Prostate gland (tissue), 2 donors: ENCODE results near the gene PPP1R36. TPM values are rescaled to one million over a fixed set of nuclear protein-coding genes. Genes with fewer than 3 reads are reported as not detected.

ENCODE experiments used
- DNase-seq: peaks from one replicate; pipeline ENCODE4 v3.0.0-alpha.2; 2019; ENCODE audit warnings: low spot score
- H3K27ac ChIP-seq, 2 donors: fragments of 200-600 bp; sonication (generic); 2 replicates each; pipeline ENCODE4 v1.5.1; 2017 to 2019
- H3K27me3 ChIP-seq: fragments of 200-600 bp; sonication (generic); replicated peaks from 2 replicates; pipeline ENCODE4 v1.5.1; 2019; ENCODE audit not compliant: insufficient read depth
- H3K36me3 ChIP-seq, 2 donors: fragments of 200-600 bp; sonication (generic); 1 replicate in 1 of 2; 2 replicates in 1 of 2; pipeline versions ENCODE4 v1.5.1 to v1.8.1; 2017 to 2019
- H3K4me1 ChIP-seq: fragments of 200-600 bp; sonication (generic); replicated peaks from 2 replicates; pipeline ENCODE4 v1.5.1; 2019
- H3K4me3 ChIP-seq, 2 donors: fragments of 200-600 bp; sonication (generic); 2 replicates each; pipeline ENCODE4 v1.5.1; 2017 to 2019
- H3K9me3 ChIP-seq: fragments of 200-600 bp; sonication (generic); 2 replicates; pipeline ENCODE4 v1.5.1; 2017
- CTCF ChIP-seq, 4 experiments: fragments of 200-600 bp in 2 of 4; fragments of 450-650 bp in 2 of 4; sonication (generic) in 2 of 4; IDR thresholded peaks; 1 replicate in 3 of 4; 2 replicates in 1 of 4; pipeline ENCODE4 v1.5.1; 2016 to 2019; ENCODE audit warnings: antibody characterized with exemption in 4 of 4, mild to moderate bottlenecking in 2 of 4, moderate library complexity in 2 of 4
- POLR2A ChIP-seq: fragments of 450-650 bp; IDR thresholded peaks from one replicate; pipeline ENCODE4 v1.6.1; 2016; ENCODE audit warnings: antibody characterized with exemption, mild to moderate bottlenecking
- POLR2AphosphoS5 ChIP-seq: sonication (generic); formaldehyde crosslinking; IDR thresholded peaks from one replicate; pipeline ENCODE4 v1.6.1; 2017; ENCODE audit warnings: antibody characterized with exemption
- WGBS: methylation state at CpG from one replicate; pipeline ENCODE4 v1.1.5; 2018; 5-methylcytosine and 5-hydroxymethylcytosine counted together
- intact Hi-C: fragments of 100-400 bp; cut with DNase I; formaldehyde crosslinking; loops from one replicate; pipeline ENCODE4 v1.14.2; 2022
- total RNA-seq, 2 donors: library from RNA; depleted of rRNA; stranded (reverse); fragments of >200 nt; gene quantifications; one replicate each; pipeline ENCODE4 v1.1.0, GENCODE V29; 2016

The PPP1R36 gene
- total RNA-seq, 2 donors from 2014 or later, result 2.0 to 8.6 TPM

GRCh38 chr14:64572386-64573104 is 22.8 kb downstream of the PPP1R36 start:
- intact Hi-C loops, result no loop called here
- no peak overlapping the region for H3K27ac ChIP-seq

GRCh38 chr14:64573109-64573508 is 23.3 kb downstream of the PPP1R36 start:
- Histone ChIP-seq H3K4me3 (no peak overlapping the region), H3K27ac (no peak overlapping the region), H3K27me3 (no peaks in the 10 kb centered on the region), H3K4me1 (no peaks in the 10 kb centered on the region), H3K36me3 (no peaks in the 10 kb centered on the region), H3K9me3 (no peaks in the 10 kb centered on the region)
- no peak for DNase-seq
- intact Hi-C loops, result no loop called here
- TF ChIP-seq POLR2A (no peak), CTCF (IDR thresholded peaks at IDR 0.05) (no peak), POLR2AphosphoS5 (no peak)
- 69% methylated on average over 3 of the region's 3 CpGs for WGBS

More at GRCh38 chr14:64572386-64573104, 22.8 kb downstream of the PPP1R36 start:
- no peak for TF ChIP-seq POLR2A
- no peak for TF ChIP-seq CTCF (IDR thresholded peaks at IDR 0.05)
- no peak for TF ChIP-seq POLR2AphosphoS5
- no peaks in the 10 kb centered on the region for H3K4me1 ChIP-seq
- H3K9me3 ChIP-seq, result no peaks in the 10 kb centered on the region
- DNase-seq, result no peak
- no peaks in the 10 kb centered on the region for H3K27me3 ChIP-seq
- no peak overlapping the region for H3K4me3 ChIP-seq
- no peaks in the 10 kb centered on the region for H3K36me3 ChIP-seq

GRCh38 chr14:64574371-64575107 is 24.8 kb downstream of the PPP1R36 start:
- no peak for DNase-seq
- 86% methylated on average over 6 of the region's 6 CpGs for WGBS
- intact Hi-C loops, result no loop called here
- no peaks in the 10 kb centered on the region for H3K4me1 ChIP-seq
- TF ChIP-seq POLR2AphosphoS5, result no peak
- TF ChIP-seq CTCF (IDR thresholded peaks at IDR 0.05), result no peak
- TF ChIP-seq POLR2A, result no peak
- no peaks in the 10 kb centered on the region for H3K27me3 ChIP-seq
- no peak overlapping the region for H3K4me3 ChIP-seq
- H3K9me3 ChIP-seq, result no peaks in the 10 kb centered on the region
- no peaks in the 10 kb centered on the region for H3K36me3 ChIP-seq
- H3K27ac ChIP-seq, result no peak overlapping the region

- TF ChIP-seq POLR2AphosphoS5 (no peak), CTCF (IDR thresholded peaks at IDR 0.05) (no peak), POLR2A (no peak)
- DNase-seq, result no peak
- Histone ChIP-seq H3K4me1 (no peaks in the 10 kb centered on the region), H3K27ac (no peak overlapping the region), H3K36me3 (no peaks in the 10 kb centered on the region), H3K27me3 (no peaks in the 10 kb centered on the region), H3K9me3 (no peaks in the 10 kb centered on the region), H3K4me3 (no peak overlapping the region)
- intact Hi-C loops, result no loop called here
- WGBS, result 94% methylated on average over 5 of the region's 5 CpGs
Measured at GRCh38 chr14:64577211-64577610, 27.4 kb downstream of the PPP1R36 start.
